ENCODE results near the gene XIRP2. TPM values are rescaled to one million over a fixed set of nuclear protein-coding genes. Genes with fewer than 3 reads are reported as not detected.
"Not testable (repeated sequence)": the region's sequence is repeated elsewhere in the genome, so short reads cannot be mapped to it uniquely, and the experiment has no call there.

XIRP2 gene
- total and polyA plus RNA-seq, 2 of the 13 experiments (the other 11 are each of a cell fraction or from before 2014, with no cell fraction given): 0.04 to 0.05 TPM

DNA sequence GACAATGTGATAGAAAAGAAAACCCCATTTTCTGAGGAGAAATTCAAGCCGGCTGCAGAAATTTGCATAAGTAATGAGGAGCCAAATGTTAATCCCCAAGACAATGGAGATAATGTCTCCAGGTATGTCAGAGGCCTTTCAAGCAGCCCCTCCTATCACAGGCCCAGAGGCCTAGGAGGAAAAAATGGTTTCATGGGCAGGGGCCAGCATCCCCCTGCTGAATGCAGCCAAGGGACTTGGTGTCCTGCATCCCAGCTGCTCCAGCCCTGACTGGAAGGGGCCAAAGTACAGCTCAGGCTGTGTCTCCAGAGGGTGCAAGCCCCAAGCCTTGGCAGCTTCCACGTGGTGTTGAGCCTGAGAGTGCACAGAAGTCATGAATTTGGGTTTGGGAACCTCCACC, 380.0 kb downstream of the XIRP2 start:
- ATAC-seq; H3K36me3 ChIP-seq (replicated peaks in 1 of 2; ENCODE audit: control insufficient read depth in 1 of 2, insufficient read depth in 2 of 2, low read length in 2 of 2); FAIRE-seq; H3K9ac ChIP-seq (ENCODE audit: insufficient read depth, low read depth, low read length); H3K27me3 ChIP-seq (ENCODE audit: control insufficient read depth in 1 of 2, insufficient read depth in 2 of 2, low read length in 2 of 2); H4K20me1 ChIP-seq (ENCODE audit: insufficient read depth, low read length); POLR2A ChIA-PET; CTCF ChIA-PET (ENCODE audit: low intra/inter-chr PET ratio, low total read pairs); intact Hi-C loops (cut with micrococcal nuclease; ENCODE audit: unreplicated experiment); H3K4me1 ChIP-seq (ENCODE audit: insufficient read depth, low read length); H2AFZ ChIP-seq (ENCODE audit: low read length); H3K79me2 ChIP-seq (ENCODE audit: insufficient read depth, low read length); BruUV-seq (replicated peaks); H3K4me3 ChIP-seq (replicated peaks in 1 of 3; ENCODE audit: insufficient read depth in 1 of 3, low read depth in 2 of 3, low read length in 3 of 3); H3K27ac ChIP-seq (ENCODE audit: extremely low read length, insufficient read depth, low read length); H3K4me2 ChIP-seq (ENCODE audit: low read depth, low read length); DNase-seq (ENCODE audit: low spot score): not testable (repeated sequence)
- in situ Hi-C loops (cut with HindIII; ENCODE audit: extremely low pct_ligation_motif_present, low pct_unique_long_range_greater_than_20kb): loop anchor here (25.0 kb wide), 1 partner anchor 844 kb away; no protein-coding TSS in a partner anchor
- H3K9me3 ChIP-seq (ENCODE audit: low read length): peaks cover 21% of the 10 kb centered on the region
- WGBS (ENCODE audit: low lambda C conversion rate): 50% methylated on average over 2 of the region's 2 CpGs

DNA sequence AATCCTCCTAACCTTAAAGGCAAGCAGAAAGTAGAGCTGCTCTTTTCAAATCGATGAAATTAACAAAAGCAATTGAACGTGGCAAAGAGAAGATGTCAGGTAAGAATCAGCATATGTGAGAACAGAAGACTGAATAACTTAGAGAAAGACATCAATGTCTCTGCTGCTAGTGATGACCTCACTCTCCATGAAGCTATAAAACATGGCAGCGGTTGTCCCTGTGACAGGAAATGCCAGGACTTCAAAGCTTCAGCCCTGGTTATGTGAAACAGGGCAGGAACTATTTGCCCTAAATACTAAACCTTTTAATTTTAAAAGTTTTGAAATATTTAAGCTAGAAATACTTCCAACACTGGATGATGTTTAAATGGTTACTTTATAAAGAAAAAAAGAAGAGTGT, 383.7 kb downstream of the XIRP2 start:
- no peaks in the 10 kb centered on the region for H3K79me2 ChIP-seq (ENCODE audit: insufficient read depth, low read length)
- TF ChIP-seq ZFP37 (CRISPR knock-in tag; IDR thresholded peaks at IDR 0.05; ENCODE audit: borderline replicate concordance) (no peak), ZNF572 (CRISPR knock-in tag; IDR thresholded peaks at IDR 0.05) (no peak), POLR2G (IDR thresholded peaks at IDR 0.05; ENCODE audit: low read depth, low read length) (no peak), JARID2 (CRISPR knock-in tag; IDR thresholded peaks at IDR 0.05; ENCODE audit: insufficient replicate concordance) (no peak), ZNF326 (CRISPR knock-in tag; IDR thresholded peaks at IDR 0.05; ENCODE audit: borderline replicate concordance) (no peak), ZNF383 (CRISPR knock-in tag; IDR thresholded peaks at IDR 0.05; ENCODE audit: borderline replicate concordance) (no peak), SPEN (CRISPR knock-in tag; IDR thresholded peaks at IDR 0.05; ENCODE audit: low read depth) (no peak), NFATC3 (CRISPR knock-in tag; IDR thresholded peaks at IDR 0.05) (no peak), ZSCAN21 (CRISPR knock-in tag; IDR thresholded peaks at IDR 0.05; ENCODE audit: borderline replicate concordance) (no peak), ZNF569 (CRISPR knock-in tag; IDR thresholded peaks at IDR 0.05; ENCODE audit: borderline replicate concordance) (no peak), POLR2A (IDR thresholded peaks at IDR 0.05; ENCODE audit: insufficient read depth in 1 of 2, low read depth in 2 of 2, low read length in 2 of 2) (no peak), TBL1XR1 (IDR thresholded peaks at IDR 0.05; ENCODE audit: borderline replicate concordance, low read length, partially characterized antibody) (no peak)
- TF ChIP-seq, protein P1, sequence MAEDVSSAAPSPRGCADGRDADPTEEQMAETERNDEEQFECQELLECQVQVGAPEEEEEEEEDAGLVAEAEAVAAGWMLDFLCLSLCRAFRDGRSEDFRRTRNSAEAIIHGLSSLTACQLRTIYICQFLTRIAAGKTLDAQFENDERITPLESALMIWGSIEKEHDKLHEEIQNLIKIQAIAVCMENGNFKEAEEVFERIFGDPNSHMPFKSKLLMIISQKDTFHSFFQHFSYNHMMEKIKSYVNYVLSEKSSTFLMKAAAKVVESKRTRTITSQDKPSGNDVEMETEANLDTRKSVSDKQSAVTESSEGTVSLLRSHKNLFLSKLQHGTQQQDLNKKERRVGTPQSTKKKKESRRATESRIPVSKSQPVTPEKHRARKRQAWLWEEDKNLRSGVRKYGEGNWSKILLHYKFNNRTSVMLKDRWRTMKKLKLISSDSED (CRISPR knock-in tag; IDR thresholded peaks at IDR 0.05): no peak
- TF ChIP-seq, protein P2, sequence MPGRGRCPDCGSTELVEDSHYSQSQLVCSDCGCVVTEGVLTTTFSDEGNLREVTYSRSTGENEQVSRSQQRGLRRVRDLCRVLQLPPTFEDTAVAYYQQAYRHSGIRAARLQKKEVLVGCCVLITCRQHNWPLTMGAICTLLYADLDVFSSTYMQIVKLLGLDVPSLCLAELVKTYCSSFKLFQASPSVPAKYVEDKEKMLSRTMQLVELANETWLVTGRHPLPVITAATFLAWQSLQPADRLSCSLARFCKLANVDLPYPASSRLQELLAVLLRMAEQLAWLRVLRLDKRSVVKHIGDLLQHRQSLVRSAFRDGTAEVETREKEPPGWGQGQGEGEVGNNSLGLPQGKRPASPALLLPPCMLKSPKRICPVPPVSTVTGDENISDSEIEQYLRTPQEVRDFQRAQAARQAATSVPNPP (CRISPR knock-in tag; IDR thresholded peaks at IDR 0.05): no peak
- ATAC-seq (no peak), DNase-seq (ENCODE audit: low spot score) (no peak), FAIRE-seq (no peak)
- H3K9ac ChIP-seq (ENCODE audit: insufficient read depth, low read depth, low read length): no peak overlapping the region
- H3K4me2 ChIP-seq (ENCODE audit: low read depth, low read length): no peak overlapping the region
- no TSS peak for BruUV-seq (replicated peaks)
- H2AFZ ChIP-seq (ENCODE audit: low read length): no peak overlapping the region
- CTCF ChIA-PET (ENCODE audit: low intra/inter-chr PET ratio, low total read pairs): no interaction called here
- intact Hi-C loops (cut with micrococcal nuclease; ENCODE audit: unreplicated experiment) (no loop called here), in situ Hi-C loops (cut with HindIII; ENCODE audit: extremely low pct_ligation_motif_present, low pct_unique_long_range_greater_than_20kb) (loop anchor here (25.0 kb wide), 1 partner anchor 840 kb away; no protein-coding TSS in a partner anchor)
- H3K36me3 ChIP-seq (replicated peaks in 1 of 2; ENCODE audit: control insufficient read depth in 1 of 2, insufficient read depth in 2 of 2, low read length in 2 of 2): no peaks in the 10 kb centered on the region
- no peaks in the 10 kb centered on the region for H4K20me1 ChIP-seq (ENCODE audit: insufficient read depth, low read length)
- H3K9me3 ChIP-seq (ENCODE audit: low read length): peaks cover 21% of the 10 kb centered on the region
- no peaks in the 10 kb centered on the region for H3K4me1 ChIP-seq (ENCODE audit: insufficient read depth, low read length)
- H3K27ac ChIP-seq (ENCODE audit: extremely low read length, insufficient read depth, low read length): no peak overlapping the region
- POLR2A ChIA-PET: no interaction called here
- WGBS (ENCODE audit: low lambda C conversion rate): under 1% methylated on average over 3 of the region's 3 CpGs
- no peaks in the 10 kb centered on the region for H3K27me3 ChIP-seq (ENCODE audit: control insufficient read depth in 1 of 2, insufficient read depth in 2 of 2, low read length in 2 of 2)
- no peak overlapping the region for H3K4me3 ChIP-seq (replicated peaks in 1 of 3; ENCODE audit: insufficient read depth in 1 of 3, low read depth in 2 of 3, low read length in 3 of 3)
